ENCODE results near the gene CEP20.

- no peak for TF ChIP-seq EZH2 (IDR thresholded peaks at IDR 0.05; ENCODE audit: borderline replicate concordance, low read depth, low read length, severe bottlenecking)
- no peak for TF ChIP-seq CTCF (IDR thresholded peaks at IDR 0.05; ENCODE audit: borderline replicate concordance, extremely low read depth, low read length, poor library complexity, severe bottlenecking)
Measured at GRCh38 chr16:15817446-15817845, 71.0 kb downstream of the CEP20 start.

All from DND-41 (cell line).